OCI-LY1 (cell line): ENCODE measurements around the gene KCNMB2.

Experiments used
- H2AFZ ChIP-seq: fragments of 200-600 bp; sonication (generic), shearing (Covaris generic); 2 replicates; pipeline ENCODE4 v1.6.0; 2014; ENCODE audit warnings: antibody characterized with exemption, mild to moderate bottlenecking, low read length
- H3F3A ChIP-seq: fragments of 200-600 bp; sonication (generic), shearing (Covaris generic); 2 replicates; pipeline ENCODE4 v1.6.0; 2014; ENCODE audit warnings: mild to moderate bottlenecking, antibody characterized with exemption, low read length, moderate library complexity; ENCODE audit not compliant: insufficient read depth
- H3K27ac ChIP-seq: fragments of 200-600 bp; sonication (generic); 2 replicates; pipeline ENCODE4 v1.5.1; 2014; ENCODE audit warnings: low read length, mixed run types, mild to moderate bottlenecking, low read depth; ENCODE audit not compliant: poor library complexity, severe bottlenecking
- H3K27me3 ChIP-seq: fragments of 200-600 bp; sonication (generic); 2 replicates; pipeline ENCODE4 v1.6.0; 2014; ENCODE audit warnings: antibody characterized with exemption, mild to moderate bottlenecking, low read length, moderate library complexity; ENCODE audit not compliant: insufficient read depth
- H3K36me3 ChIP-seq: fragments of 200-600 bp; sonication (generic); 2 replicates; pipeline ENCODE4 v1.6.1; 2014; ENCODE audit warnings: mild to moderate bottlenecking, antibody characterized with exemption, low read length, moderate library complexity, mixed read lengths; ENCODE audit not compliant: insufficient read depth
- H3K4me1 ChIP-seq: fragments of 200-600 bp; sonication (generic); 2 replicates; pipeline ENCODE4 v1.5.1; 2014; ENCODE audit warnings: mild to moderate bottlenecking, low read length, moderate library complexity; ENCODE audit not compliant: insufficient read depth, severe bottlenecking
- H3K4me2 ChIP-seq: fragments of 200-600 bp; sonication (generic), shearing (Covaris generic); 2 replicates; pipeline ENCODE4 v1.6.1; 2014; ENCODE audit warnings: low read length
- H3K4me3 ChIP-seq: fragments of 200-600 bp; sonication (generic); 2 replicates; pipeline ENCODE4 v1.5.1; 2014; ENCODE audit warnings: low read length, low read depth, mild to moderate bottlenecking, mixed read lengths; ENCODE audit not compliant: poor library complexity, severe bottlenecking
- H3K79me2 ChIP-seq: fragments of 200-600 bp; shearing (Covaris generic); 2 replicates; pipeline ENCODE4 v1.6.1; 2016; ENCODE audit warnings: mixed run types, low read length, mixed read lengths; ENCODE audit not compliant: insufficient read depth
- H3K9ac ChIP-seq: fragments of 200-600 bp; sonication (generic), shearing (Covaris generic); 2 replicates; pipeline ENCODE4 v1.6.1; 2014; ENCODE audit warnings: mild to moderate bottlenecking, low read length, mixed read lengths
- H3K9me2 ChIP-seq: fragments of 200-600 bp; sonication (generic), shearing (Covaris generic); 2 replicates; pipeline ENCODE4 v1.6.1; 2014; ENCODE audit warnings: low read depth, mild to moderate bottlenecking, low read length, mixed read lengths
- H3K9me3 ChIP-seq: fragments of 200-600 bp; shearing (Covaris generic); 2 replicates; pipeline ENCODE4 v1.6.1; 2014; ENCODE audit warnings: low read length, mixed read lengths
- H4K20me1 ChIP-seq: fragments of 200-600 bp; sonication (generic), shearing (Covaris generic); 2 replicates; pipeline ENCODE4 v1.6.0; 2016; ENCODE audit warnings: mild to moderate bottlenecking, low read length; ENCODE audit not compliant: insufficient read depth
- CTCF ChIP-seq: fragments of 200-600 bp; sonication (generic), shearing (Covaris generic); IDR thresholded peaks from 2 replicates; pipeline ENCODE4 v1.5.1; 2017; ENCODE audit warnings: mild to moderate bottlenecking, antibody characterized with exemption, low read length, moderate library complexity, mixed read lengths
- EZH2 ChIP-seq: fragments of 200-600 bp; sonication (generic), shearing (Covaris generic); IDR thresholded peaks from 2 replicates; pipeline ENCODE4 v1.8.0; 2017; ENCODE audit warnings: borderline replicate concordance, mixed run types, mild to moderate bottlenecking, antibody characterized with exemption, low read length, moderate library complexity, mixed read lengths

KCNMB2 gene

DNA sequence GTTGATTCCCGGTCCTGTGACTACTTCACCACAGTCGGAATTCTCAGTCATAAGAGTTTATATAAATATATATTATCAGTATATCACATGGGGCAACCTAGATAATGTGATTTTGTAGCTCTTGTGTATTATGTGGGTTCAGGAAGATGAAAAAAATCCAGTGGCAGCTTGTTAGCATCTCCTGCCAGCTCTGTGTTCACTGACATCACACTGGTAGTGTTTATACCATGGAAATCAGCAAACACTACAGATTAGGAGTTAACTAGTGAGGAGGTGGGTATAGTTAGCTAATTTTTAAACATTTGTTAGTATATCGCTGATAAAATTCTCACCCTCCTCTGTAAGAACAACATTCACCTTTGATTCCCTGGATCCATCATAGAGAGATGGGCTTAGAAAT lies 44.5 kb upstream of the KCNMB2 start:
- Histone ChIP-seq H3K4me1 (no peaks in the 10 kb centered on the region), H2AFZ (no peak overlapping the region), H3K27ac (no peak overlapping the region), H3K27me3 (no peaks in the 10 kb centered on the region), H3K4me3 (no peak overlapping the region), H3K9ac (no peak overlapping the region), H3K36me3 (no peaks in the 10 kb centered on the region), H3K79me2 (no peaks in the 10 kb centered on the region), H3K4me2 (no peak overlapping the region), H3K9me2 (no peaks in the 10 kb centered on the region), H4K20me1 (0 out of 2 replicates have a peak, but pooled peaks cover 3% of the 10 kb centered on the region), H3F3A (no peaks in the 10 kb centered on the region), H3K9me3 (no peaks in the 10 kb centered on the region)
- TF ChIP-seq EZH2 (no peak), CTCF (no peak)

- 0 out of 2 replicates have a peak, but pooled peaks cover 3% of the 10 kb centered on the region for H4K20me1 ChIP-seq
- TF ChIP-seq CTCF = no peak
- TF ChIP-seq EZH2 = no peak
- H3F3A ChIP-seq = no peaks in the 10 kb centered on the region
- H3K27ac ChIP-seq = no peak overlapping the region
- no peaks in the 10 kb centered on the region for H3K4me1 ChIP-seq
- no peaks in the 10 kb centered on the region for H3K79me2 ChIP-seq
- no peak overlapping the region for H2AFZ ChIP-seq
- H3K9me3 ChIP-seq = no peaks in the 10 kb centered on the region
- no peaks in the 10 kb centered on the region for H3K9me2 ChIP-seq
- H3K4me3 ChIP-seq = no peak overlapping the region
- H3K36me3 ChIP-seq = no peaks in the 10 kb centered on the region
- H3K27me3 ChIP-seq = no peaks in the 10 kb centered on the region
- H3K9ac ChIP-seq = no peak overlapping the region
- H3K4me2 ChIP-seq = no peak overlapping the region
Measured at GRCh38 chr3:178492491-178492890, 43.7 kb upstream of the KCNMB2 start.

DNA sequence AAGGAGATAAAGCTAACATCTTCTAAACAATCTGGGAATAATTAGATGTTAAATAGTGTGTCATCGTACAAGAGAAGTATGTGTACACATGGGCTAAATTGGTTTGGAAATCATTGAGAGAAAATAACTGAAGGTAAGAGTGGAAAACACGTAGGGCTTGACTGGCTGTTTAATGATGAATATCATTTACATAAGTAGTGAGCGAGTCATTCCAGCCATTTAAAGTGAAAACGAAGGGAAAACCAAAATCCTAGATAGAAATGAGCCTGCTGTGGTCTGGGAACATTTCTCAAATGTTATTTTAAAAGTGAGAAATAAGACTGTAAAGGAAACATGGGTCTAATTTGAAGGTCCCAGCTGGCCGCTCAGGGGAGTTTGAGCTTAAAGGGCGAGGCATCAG lies 41.9 kb upstream of the KCNMB2 start:
- Histone ChIP-seq H3K27me3 (no peaks in the 10 kb centered on the region), H3K9me2 (no peaks in the 10 kb centered on the region), H2AFZ (no peak overlapping the region), H3K4me1 (no peaks in the 10 kb centered on the region), H3K36me3 (no peaks in the 10 kb centered on the region), H3F3A (no peaks in the 10 kb centered on the region), H3K27ac (no peak overlapping the region), H3K4me2 (no peak overlapping the region), H3K4me3 (no peak overlapping the region), H4K20me1 (0 out of 2 replicates have a peak, but pooled peaks cover 3% of the 10 kb centered on the region), H3K9me3 (no peaks in the 10 kb centered on the region), H3K79me2 (no peaks in the 10 kb centered on the region), H3K9ac (no peak overlapping the region)
- no peak for TF ChIP-seq EZH2
- TF ChIP-seq CTCF = no peak
